Fibroblast of lung (primary cell): ENCODE measurements around the gene HIRA. TPM values are rescaled to one million over a fixed set of nuclear protein-coding genes. Genes with fewer than 3 reads are reported as not detected.

Source experiments
- DNase-seq, 2 donors: peaks; one replicate each; pipeline versions ENCODE4 v3.0.0 to v3.0.0-alpha.2; 2010; ENCODE audit warnings: low read depth in 2 of 2
- H2AFZ ChIP-seq: 2 replicates; pipeline ENCODE4 v1.5.1; 2012; ENCODE audit warnings: low read length, control low read depth, inconsistent platforms
- H3K27ac ChIP-seq: 2 replicates; pipeline ENCODE4 v1.5.1; 2011; ENCODE audit warnings: low read length, control low read depth; ENCODE audit not compliant: insufficient read depth
- H3K27me3 ChIP-seq: 2 replicates; pipeline ENCODE4 v1.5.1; 2011; ENCODE audit warnings: mild to moderate bottlenecking, low read length; ENCODE audit not compliant: control insufficient read depth, insufficient read depth
- H3K36me3 ChIP-seq: 2 replicates; pipeline ENCODE4 v1.5.1; 2011; ENCODE audit warnings: low read length; ENCODE audit not compliant: control insufficient read depth, insufficient read depth
- H3K4me1 ChIP-seq: 2 replicates; pipeline ENCODE4 v1.5.1; 2011; ENCODE audit warnings: low read length; ENCODE audit not compliant: control insufficient read depth, insufficient read depth; ENCODE audit errors: extremely low read depth
- H3K4me2 ChIP-seq: 2 replicates; pipeline ENCODE4 v1.5.1; 2011; ENCODE audit warnings: low read length, control low read depth; ENCODE audit not compliant: insufficient read depth; ENCODE audit errors: extremely low read depth
- H3K4me3 ChIP-seq, 4 experiments: fragments of 200-600 bp in 1 of 4; sonication (generic) in 1 of 4; replicated peaks in 1 of 4; 2 replicates each; pipeline ENCODE4 v1.5.1; 2011 to 2016; ENCODE audit warnings: low read length in 4 of 4, low read depth in 3 of 4, mild to moderate bottlenecking in 3 of 4, control low read depth in 2 of 4, inconsistent platforms in 1 of 4, mixed read lengths in 1 of 4; ENCODE audit not compliant: insufficient read depth in 1 of 4; ENCODE audit errors: control extremely low read depth in 1 of 4
- H3K79me2 ChIP-seq: 2 replicates; pipeline ENCODE4 v1.5.1; 2012; ENCODE audit warnings: mild to moderate bottlenecking, low read length, inconsistent platforms; ENCODE audit not compliant: control insufficient read depth, insufficient read depth
- H3K9ac ChIP-seq: 2 replicates; pipeline ENCODE4 v1.5.1; 2011; ENCODE audit warnings: mild to moderate bottlenecking, low read length, control low read depth; ENCODE audit not compliant: insufficient read depth
- H3K9me3 ChIP-seq: 2 replicates; pipeline ENCODE4 v1.5.1; 2012; ENCODE audit warnings: low read depth, low read length; ENCODE audit not compliant: control insufficient read depth, insufficient read depth
- H4K20me1 ChIP-seq: 2 replicates; pipeline ENCODE4 v1.5.1; 2011; ENCODE audit warnings: low read length; ENCODE audit not compliant: control insufficient read depth, insufficient read depth; ENCODE audit errors: extremely low read depth
- CTCF ChIP-seq, 2 donors: IDR thresholded peaks in 1 of 2; conservative IDR thresholded peaks in 1 of 2; 1 replicate in 1 of 2; 2 replicates in 1 of 2; pipeline ENCODE4 v1.5.1; 2011 to 2012; ENCODE audit warnings: low read length in 2 of 2, control low read depth in 1 of 2, inconsistent platforms in 1 of 2, low read depth in 1 of 2, mild to moderate bottlenecking in 1 of 2
- EZH2 ChIP-seq: IDR thresholded peaks from 2 replicates; pipeline ENCODE4 v1.5.1; 2012; ENCODE audit warnings: low read length, control low read depth, mild to moderate bottlenecking; ENCODE audit errors: missing control alignments
- polyA plus RNA-seq, 2 donors: library from polyadenylated mRNA; depleted of rRNA in 1 of 2; stranded (reverse) in 1 of 2; unstranded in 1 of 2; fragments of >200 nt; gene quantifications; 2 replicates each; pipeline ENCODE4 v1.2.1, GENCODE V29; 2011 to 2012; ENCODE audit warnings: missing spikeins in 1 of 2
- total RNA-seq: library from RNA; depleted of rRNA; stranded (reverse); fragments of >200 nt; gene quantifications from 2 replicates; pipeline ENCODE4 v1.2.1, GENCODE V29; 2014

HIRA gene
- total and polyA plus RNA-seq, 2 donors (not counting 1 experiment from before 2014, with no cell fraction given): 19.2 to 20.5 TPM

- DNase-seq: no peak
- Histone ChIP-seq H3K4me1 (no peaks in the 10 kb centered on the region), H3K9ac (no peak overlapping the region), H3K9me3 (no peaks in the 10 kb centered on the region), H4K20me1 (no peaks in the 10 kb centered on the region), H3K4me3 (no peak overlapping the region), H3K79me2 (no peaks in the 10 kb centered on the region), H2AFZ (no peak overlapping the region), H3K36me3 (peaks cover 25% of the 10 kb centered on the region), H3K27me3 (no peaks in the 10 kb centered on the region), H3K27ac (no peak overlapping the region), H3K4me2 (no peak overlapping the region)
- TF ChIP-seq EZH2 (no peak), CTCF (conservative IDR thresholded peaks at IDR 0.05 in 1 of 2, IDR thresholded peaks at IDR 0.05 in 1 of 2; ENCODE audit: low read depth in 1 of 2, low read length in 2 of 2) (no peak)
Observed at GRCh38 chr22:19352217-19352616, 79.3 kb downstream of the HIRA start.

- H3K36me3 ChIP-seq: peaks cover 25% of the 10 kb centered on the region
- no peaks in the 10 kb centered on the region for H3K79me2 ChIP-seq
- H3K27me3 ChIP-seq: no peaks in the 10 kb centered on the region
- H3K9ac ChIP-seq: no peak overlapping the region
- H2AFZ ChIP-seq: no peak overlapping the region
- no peaks in the 10 kb centered on the region for H3K9me3 ChIP-seq
- no peaks in the 10 kb centered on the region for H3K4me1 ChIP-seq
- H4K20me1 ChIP-seq: no peaks in the 10 kb centered on the region
- H3K27ac ChIP-seq: no peak overlapping the region
- DNase-seq: no peak
- no peak overlapping the region for H3K4me2 ChIP-seq
- no peak for TF ChIP-seq EZH2
- TF ChIP-seq CTCF (conservative IDR thresholded peaks at IDR 0.05 in 1 of 2, IDR thresholded peaks at IDR 0.05 in 1 of 2; ENCODE audit: low read depth in 1 of 2, low read length in 2 of 2): no peak
- H3K4me3 ChIP-seq: no peak overlapping the region
Observed at GRCh38 chr22:19351604-19352003, 79.9 kb downstream of the HIRA start.

GRCh38 chr22:19350947-19351346, 80.6 kb downstream of the HIRA start:
- Histone ChIP-seq H4K20me1 (no peaks in the 10 kb centered on the region), H3K27ac (no peak overlapping the region), H3K9me3 (no peaks in the 10 kb centered on the region), H3K36me3 (peaks cover 18% of the 10 kb centered on the region), H3K79me2 (no peaks in the 10 kb centered on the region), H3K4me3 (no peak overlapping the region), H3K27me3 (no peaks in the 10 kb centered on the region), H3K4me1 (no peaks in the 10 kb centered on the region), H2AFZ (no peak overlapping the region), H3K4me2 (no peak overlapping the region), H3K9ac (no peak overlapping the region)
- DNase-seq: no peak
- no peak for TF ChIP-seq CTCF (conservative IDR thresholded peaks at IDR 0.05 in 1 of 2, IDR thresholded peaks at IDR 0.05 in 1 of 2; ENCODE audit: low read depth in 1 of 2, low read length in 2 of 2)
- TF ChIP-seq EZH2: no peak
